DMS53 treated with DMSO at 0.1 percent for 48 hours (cell line): ENCODE measurements around the gene AUTS2.

Experiments used
- DNase-seq: peaks from one replicate; lab custom pipeline; 2025; ENCODE audit not compliant: unreplicated experiment; lab: John Stamatoyannopoulos, UW

Gene AUTS2

DNA sequence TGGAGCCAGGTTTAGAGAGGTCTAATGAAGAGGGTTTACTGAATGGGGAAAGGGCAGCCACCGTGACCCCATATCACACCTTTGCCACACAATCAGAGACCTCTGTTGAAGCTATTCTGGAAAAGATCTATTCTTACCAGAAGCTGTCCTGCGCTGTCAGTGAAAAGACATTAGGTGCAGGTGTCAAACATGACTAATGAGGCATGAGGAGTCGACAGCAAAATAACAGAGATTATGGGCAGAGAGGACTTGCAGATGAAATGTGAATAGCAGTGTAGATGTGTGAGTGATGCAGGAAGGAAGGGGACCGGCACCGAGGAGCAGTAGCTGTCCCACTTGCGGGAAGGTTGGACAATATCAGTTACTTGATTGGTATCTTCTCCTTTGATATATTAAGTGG lies 906.0 kb downstream of the AUTS2 start:
- no peak for DNase-seq

- DNase-seq: no peak
Measured at GRCh38 chr7:70505468-70505867, 907.2 kb downstream of the AUTS2 start.

- no peak for DNase-seq
Measured at GRCh38 chr7:70505886-70506285, 907.6 kb downstream of the AUTS2 start.

GRCh38 chr7:70506434-70506833 lies 908.2 kb downstream of the AUTS2 start:
- no peak for DNase-seq

GRCh38 chr7:70512144-70512543 lies 913.9 kb downstream of the AUTS2 start:
- DNase-seq: no peak

DNA sequence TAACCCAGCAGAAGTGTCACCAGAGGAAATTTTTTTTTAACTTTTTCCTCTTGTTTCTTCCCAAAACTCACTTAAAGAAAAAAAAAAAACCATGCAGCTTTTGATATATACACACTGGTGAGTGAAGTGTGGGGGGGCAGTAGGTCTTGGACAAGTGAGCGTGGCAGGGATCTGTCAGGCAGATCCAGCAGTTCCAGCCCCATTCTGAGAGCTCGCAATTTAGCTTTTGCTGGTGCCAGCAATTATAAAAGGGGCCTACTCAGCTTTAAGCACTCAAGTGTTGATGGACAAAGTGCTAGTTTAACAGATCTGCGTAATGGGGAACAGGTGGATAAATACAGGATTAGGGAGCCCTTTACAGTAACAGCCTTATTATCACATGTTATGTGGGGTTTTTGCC lies 914.5 kb downstream of the AUTS2 start:
- DNase-seq: no peak

DNA sequence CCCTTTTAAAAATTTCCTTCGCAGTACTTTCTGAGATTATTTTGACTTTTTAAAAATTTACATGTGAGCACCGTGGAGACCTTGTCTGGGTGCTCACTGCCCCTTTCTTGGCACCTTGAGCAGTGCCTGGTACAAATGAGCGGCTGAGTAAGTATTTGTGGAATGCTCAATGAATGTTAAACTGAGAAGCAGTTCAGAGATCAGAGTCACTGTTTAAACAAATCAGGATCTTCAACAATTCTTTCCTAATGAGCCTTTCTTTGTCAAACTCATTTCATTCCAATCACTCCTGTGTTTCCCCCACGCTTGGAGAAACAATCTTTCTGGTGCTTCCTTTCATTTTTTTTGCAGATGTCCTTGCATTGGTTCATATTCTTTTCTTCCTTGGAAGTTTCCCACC lies 922.3 kb downstream of the AUTS2 start:
- DNase-seq: no peak

GRCh38 chr7:70523249-70523988 lies 925.1 kb downstream of the AUTS2 start:
- DNase-seq: no peak

DNA sequence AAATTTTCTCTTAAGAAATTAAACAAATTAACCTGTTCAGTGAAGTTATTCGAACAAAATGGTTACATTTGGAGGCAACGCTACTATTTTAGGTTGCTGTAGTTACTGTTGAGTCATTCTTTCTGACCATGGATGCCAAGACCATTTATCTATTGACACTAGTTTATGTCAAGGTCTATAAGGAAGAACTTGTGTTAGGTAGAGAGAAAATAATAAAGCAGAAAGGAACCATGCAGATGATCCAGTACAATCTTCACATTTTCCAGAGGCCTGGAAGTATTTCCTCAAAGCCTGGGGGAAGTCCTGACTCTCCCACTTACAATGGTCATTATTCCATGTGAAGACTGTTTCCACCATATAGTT lies 925.7 kb downstream of the AUTS2 start:
- DNase-seq: no peak

DNA sequence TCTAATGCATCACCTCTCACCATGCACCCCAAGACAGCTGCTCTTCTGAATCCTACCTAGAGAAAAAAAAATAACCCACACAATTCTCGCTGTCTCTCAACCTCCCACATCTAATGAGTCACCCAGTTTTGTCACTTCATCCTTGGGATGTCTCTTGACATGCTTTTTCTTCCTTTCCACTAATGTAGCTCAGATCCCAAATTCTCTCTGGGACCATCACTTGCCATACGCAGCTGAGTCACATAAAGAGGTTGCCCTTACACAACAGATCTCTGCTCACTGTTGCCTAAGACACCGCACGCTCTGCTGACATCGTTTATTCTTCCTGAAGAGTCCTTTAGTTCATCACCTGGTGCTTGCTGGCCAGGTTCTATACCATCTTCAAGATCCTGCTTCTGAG lies 927.7 kb downstream of the AUTS2 start:
- DNase-seq: no peak

- no peak for DNase-seq
Measured at GRCh38 chr7:70527520-70528115, 929.3 kb downstream of the AUTS2 start.

- no peak for DNase-seq
Measured at GRCh38 chr7:70529436-70529835, 931.2 kb downstream of the AUTS2 start.

GRCh38 chr7:70529914-70530585 lies 931.8 kb downstream of the AUTS2 start:
- DNase-seq: no peak

- DNase-seq: no peak
Measured at GRCh38 chr7:70533614-70534013, 935.3 kb downstream of the AUTS2 start.

GRCh38 chr7:70539205-70539604 lies 940.9 kb downstream of the AUTS2 start:
- DNase-seq: no peak

DNA sequence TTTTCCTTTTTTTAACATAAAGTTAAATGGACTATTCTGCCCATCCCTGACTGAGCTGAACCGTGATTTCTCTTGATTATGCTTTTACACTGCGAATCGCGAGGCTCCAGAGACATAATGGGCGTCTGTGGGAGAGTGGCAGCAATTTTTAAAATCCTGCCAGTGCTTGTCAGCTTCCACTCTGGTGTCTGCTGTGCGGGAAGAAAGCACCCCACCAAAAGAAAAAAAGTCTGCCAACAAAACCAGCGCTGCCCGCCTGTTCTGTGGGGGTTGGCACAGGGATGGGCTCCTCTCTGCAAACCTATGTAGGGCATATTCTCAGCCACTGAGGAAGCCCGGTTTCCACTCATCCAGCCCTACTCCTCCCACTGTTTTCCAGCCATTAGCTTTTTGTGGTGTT lies 941.3 kb downstream of the AUTS2 start:
- DNase-seq: no peak

DNA sequence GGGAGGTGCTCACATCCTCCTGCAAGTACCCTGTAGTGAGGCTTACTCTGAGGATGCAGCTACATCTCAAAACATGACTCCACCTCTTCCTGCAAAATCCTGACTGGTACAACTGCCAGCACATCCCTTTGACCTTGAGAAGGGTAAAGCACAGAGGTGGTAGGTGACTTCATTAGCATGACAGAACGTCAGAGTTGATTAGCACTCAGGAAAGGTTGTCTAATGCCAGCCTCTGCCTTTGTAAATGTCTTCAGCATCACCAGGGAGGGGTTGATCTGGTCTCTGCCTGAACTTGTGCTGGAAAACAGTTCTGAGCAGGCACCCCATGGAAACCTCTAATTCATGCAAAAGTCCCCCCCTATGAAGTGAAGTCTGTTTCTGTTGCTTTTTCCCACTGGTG lies 942.4 kb downstream of the AUTS2 start:
- no peak for DNase-seq

DNA sequence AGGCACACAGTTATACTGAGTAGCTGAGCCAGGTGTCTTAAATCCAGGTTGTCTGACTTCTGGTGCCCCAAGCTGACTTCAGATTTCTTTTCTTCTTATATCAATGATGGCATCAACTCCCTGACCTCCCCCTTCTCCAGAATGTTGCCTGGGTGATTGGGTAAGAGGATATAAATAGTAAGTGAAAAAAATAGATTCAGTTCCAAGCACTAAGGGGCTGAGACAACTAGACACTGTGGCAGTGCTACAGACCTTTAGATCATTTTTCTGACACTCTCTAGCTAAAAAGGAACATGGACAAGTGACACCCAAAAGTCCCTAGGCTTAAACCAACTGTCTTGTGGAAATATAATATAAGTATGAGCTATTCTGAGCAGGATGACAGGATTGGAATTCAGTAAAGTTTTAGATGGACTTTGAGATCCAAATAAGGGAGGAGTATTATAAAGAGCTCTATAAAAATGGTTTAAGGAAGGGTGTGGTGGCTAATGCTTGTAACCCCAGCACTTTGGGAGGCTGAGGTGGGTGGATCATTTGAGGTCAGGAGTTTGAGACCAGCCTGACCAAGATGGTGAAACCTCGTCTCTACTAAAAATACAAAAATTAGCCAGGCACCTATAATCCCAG lies 944.6 kb downstream of the AUTS2 start:
- DNase-seq: no peak

DNA sequence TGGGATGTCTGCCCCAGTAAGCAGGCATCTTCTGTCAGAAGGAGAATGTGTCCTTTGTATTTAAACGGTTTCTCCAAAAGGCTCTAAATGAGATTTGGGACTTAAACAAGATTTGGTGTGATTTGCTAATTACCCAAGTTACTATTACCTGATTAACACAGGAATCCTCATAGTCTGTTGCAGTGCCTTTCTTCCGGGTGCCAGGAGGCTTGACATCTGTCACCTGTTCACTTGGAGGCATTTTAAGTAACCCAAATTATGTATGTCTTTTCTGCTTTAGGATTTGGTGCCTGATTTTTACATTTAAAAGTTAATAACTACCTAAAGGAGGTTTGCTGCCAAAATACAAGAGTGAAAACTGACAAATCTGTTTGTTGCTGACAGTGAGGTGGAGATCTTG lies 945.7 kb downstream of the AUTS2 start:
- no peak for DNase-seq

GRCh38 chr7:70545214-70545613 lies 946.9 kb downstream of the AUTS2 start:
- DNase-seq: no peak

GRCh38 chr7:70552141-70552540 lies 953.9 kb downstream of the AUTS2 start:
- no peak for DNase-seq

DNA sequence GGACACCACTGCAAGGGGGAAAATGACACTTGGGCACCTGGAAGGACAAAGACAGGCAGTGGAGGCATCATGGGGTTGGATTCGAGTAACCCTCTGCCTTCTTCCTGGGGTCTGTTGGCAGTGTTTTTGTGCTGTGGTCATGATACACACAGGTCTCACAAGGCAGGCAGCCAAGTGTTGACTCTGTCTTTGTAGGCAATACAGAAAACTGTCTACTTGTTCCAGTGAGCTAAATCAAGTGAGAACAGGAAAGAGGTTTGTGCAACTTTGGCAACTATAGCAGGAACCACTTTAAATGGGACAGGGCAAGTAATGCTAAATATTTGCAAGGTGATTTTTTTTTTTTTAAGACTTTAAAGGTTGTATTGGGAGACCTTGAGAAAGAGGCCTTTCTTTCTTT lies 955.1 kb downstream of the AUTS2 start:
- DNase-seq: no peak
